Psoas muscle (tissue), 8 donors: ENCODE measurements around the gene MAGI1. TPM values are rescaled to one million over a fixed set of nuclear protein-coding genes. Genes with fewer than 3 reads are reported as not detected.
A peak's percentile ranks its signal among the peaks of the same experiment; 100 is the strongest.

Experiments
- ATAC-seq, 4 donors: fragments of 200-7000 bp; cut with Tn5 transposase; one replicate each; pipeline ENCODE4 v1.9.1; 2020; ENCODE audit warnings: moderate library complexity in 3 of 4, mild to moderate bottlenecking in 2 of 4
- DNase-seq, 2 donors: peaks; one replicate each; pipeline ENCODE4 v3.0.0-alpha.2; 2020
- H3K27ac ChIP-seq: fragments of 200-600 bp; one replicate; pipeline ENCODE4 v1.8.0; 2022
- H3K27me3 ChIP-seq, 3 donors: fragments of 200-600 bp in 1 of 3; one replicate each; pipeline versions ENCODE4 v1.6.1 to v1.8.0; 2013 to 2022; ENCODE audit warnings: low read length in 2 of 3, mild to moderate bottlenecking in 2 of 3, moderate library complexity in 1 of 3; ENCODE audit not compliant: insufficient read depth in 3 of 3
- H3K36me3 ChIP-seq, 2 donors: fragments of 200-600 bp in 1 of 2; one replicate each; pipeline versions ENCODE4 v1.6.1 to v1.8.0; 2013 to 2022; ENCODE audit warnings: low read depth in 1 of 2, mild to moderate bottlenecking in 1 of 2, moderate library complexity in 1 of 2; ENCODE audit not compliant: insufficient read depth in 1 of 2
- H3K4me1 ChIP-seq: fragments of 200-600 bp; one replicate; pipeline ENCODE4 v1.8.0; 2022
- H3K4me3 ChIP-seq: fragments of 200-600 bp; one replicate; pipeline ENCODE4 v1.8.0; 2022; ENCODE audit warnings: mild to moderate bottlenecking
- H3K9me3 ChIP-seq: fragments of 200-600 bp; one replicate; pipeline ENCODE4 v1.8.0; 2022
- WGBS, 3 donors: extraction: QIAGEN DNeasy Blood & Tissue Kit; methylation state at CpG; one replicate each; pipeline versions ENCODE4 v1.1.6 to v1.1.7; 2013; 5-methylcytosine and 5-hydroxymethylcytosine counted together
- intact Hi-C, 2 donors: fragments of 100-400 bp; cut with DNase I; formaldehyde crosslinking; loops; one replicate each; pipeline versions ENCODE4 v1.11.0 to v1.14.2; 2022
- polyA plus RNA-seq, 3 donors: library from polyadenylated mRNA; stranded (reverse); fragments of 200-250 nt; gene quantifications; one replicate each; pipeline ENCODE4 v1.2.3, GENCODE V29; 2013
- total RNA-seq, 4 donors: library from RNA; stranded (reverse); fragmentation: NEBNext Ultra II Directional in 2 of 4; extraction: Animal tissue kit (Norgen Biotek cat#: 25700) in 2 of 4; gene quantifications; one replicate each; pipeline versions ENCODE4 v1.2.1 to v1.2.4, GENCODE V29; 2021 to 2023
- TF ChIP-seq, protein P1 (sequence below): fragments of 200-600 bp; IDR thresholded peaks from one replicate; pipeline ENCODE4 v1.8.0; 2022; ENCODE audit warnings: antibody characterized with exemption
- donor health status: healthy with polysubstance abuse.
- donor health status: DM: no; HTN: no; CAD: no; lungs with moderate emphysema.
- donor health status: Bipolar disorder and iron deficiency.
- donor health status: healthy.
- donor health status: DM: yes; HTN: yes; CAD: no.
- donor health status: DM: no; HTN: no; CAD: no.
- donor health status: DM: no; HTN: no; CAD: no.
- donor health status: DM: yes; HTN: yes; CAD: no.

The MAGI1 gene
- total and polyA plus RNA-seq, 7 donors: 4.5 to 8.1 (median 6.3) TPM

DNA sequence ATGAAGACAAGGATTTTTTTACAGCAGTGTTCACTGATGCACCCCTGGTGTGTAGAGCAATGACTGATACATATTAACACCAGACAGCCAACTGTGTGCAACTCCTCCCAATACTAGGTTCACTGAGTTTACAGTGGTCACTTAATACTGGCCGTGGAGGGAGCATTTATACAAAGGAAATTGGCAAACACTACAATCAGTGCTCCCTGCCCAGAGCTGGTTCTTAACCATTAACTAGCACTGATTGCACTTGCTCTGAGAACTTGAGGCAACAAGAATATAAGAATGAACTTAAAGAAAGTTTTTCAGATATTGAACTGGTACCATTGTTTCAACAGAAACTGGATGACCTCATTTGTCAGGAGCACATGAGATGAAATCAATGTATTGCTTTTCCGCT lies 110.6 kb downstream of the MAGI1 start:
- H3K27ac ChIP-seq: no peak overlapping the region
- WGBS, 3 donors: 51 to 56% (median 55%) methylated on average over 2 of the region's 2 CpGs
- intact Hi-C loops: no loop called here
- H3K4me3 ChIP-seq: no peak overlapping the region
- no peaks in the 10 kb centered on the region for H3K9me3 ChIP-seq
- H3K4me1 ChIP-seq: peaks cover 4% of the 10 kb centered on the region
- TF ChIP-seq, protein P1, sequence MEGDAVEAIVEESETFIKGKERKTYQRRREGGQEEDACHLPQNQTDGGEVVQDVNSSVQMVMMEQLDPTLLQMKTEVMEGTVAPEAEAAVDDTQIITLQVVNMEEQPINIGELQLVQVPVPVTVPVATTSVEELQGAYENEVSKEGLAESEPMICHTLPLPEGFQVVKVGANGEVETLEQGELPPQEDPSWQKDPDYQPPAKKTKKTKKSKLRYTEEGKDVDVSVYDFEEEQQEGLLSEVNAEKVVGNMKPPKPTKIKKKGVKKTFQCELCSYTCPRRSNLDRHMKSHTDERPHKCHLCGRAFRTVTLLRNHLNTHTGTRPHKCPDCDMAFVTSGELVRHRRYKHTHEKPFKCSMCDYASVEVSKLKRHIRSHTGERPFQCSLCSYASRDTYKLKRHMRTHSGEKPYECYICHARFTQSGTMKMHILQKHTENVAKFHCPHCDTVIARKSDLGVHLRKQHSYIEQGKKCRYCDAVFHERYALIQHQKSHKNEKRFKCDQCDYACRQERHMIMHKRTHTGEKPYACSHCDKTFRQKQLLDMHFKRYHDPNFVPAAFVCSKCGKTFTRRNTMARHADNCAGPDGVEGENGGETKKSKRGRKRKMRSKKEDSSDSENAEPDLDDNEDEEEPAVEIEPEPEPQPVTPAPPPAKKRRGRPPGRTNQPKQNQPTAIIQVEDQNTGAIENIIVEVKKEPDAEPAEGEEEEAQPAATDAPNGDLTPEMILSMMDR: no peak
- no peaks in the 10 kb centered on the region for H3K27me3 ChIP-seq
- DNase-seq (no peak), ATAC-seq (no peak)
- no peaks in the 10 kb centered on the region for H3K36me3 ChIP-seq

GRCh38 chr3:65927576-65927975 lies 111.1 kb downstream of the MAGI1 start:
- intact Hi-C loops: no loop called here

DNA sequence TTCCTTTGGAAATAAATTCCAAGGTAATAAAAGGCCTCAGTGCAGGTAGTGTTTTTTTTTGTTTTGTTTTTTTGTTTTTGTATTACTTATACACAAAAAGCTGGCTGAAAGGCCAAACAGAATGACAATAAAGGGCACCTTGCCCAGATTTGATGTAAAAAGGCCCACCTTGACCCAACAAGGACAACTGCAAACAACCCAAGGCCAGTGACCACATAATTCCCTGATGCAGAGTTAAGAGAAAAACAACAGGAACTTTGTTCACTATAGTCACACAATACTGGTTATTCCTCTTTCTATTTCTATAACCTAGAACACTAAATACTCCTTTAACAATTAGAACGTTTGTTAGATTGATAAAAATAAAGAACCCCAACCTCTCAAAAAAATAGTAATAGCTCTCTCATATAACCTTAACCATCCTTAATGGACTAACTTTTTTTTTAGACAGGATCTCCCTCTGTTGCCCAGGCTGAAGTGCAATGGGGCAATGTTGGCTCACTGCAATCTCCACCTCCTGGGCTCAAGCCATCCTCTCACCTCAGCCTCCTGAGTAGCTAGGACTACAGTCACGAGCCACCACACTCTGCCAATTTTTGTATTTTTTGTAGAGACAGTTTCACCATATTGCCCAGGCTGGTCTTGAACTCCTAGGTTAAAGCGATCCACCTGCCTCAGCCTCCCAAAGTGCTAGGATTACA lies 113.3 kb downstream of the MAGI1 start:
- Histone ChIP-seq H3K27ac (no peak overlapping the region), H3K4me3 (no peak overlapping the region), H3K27me3 (no peaks in the 10 kb centered on the region), H3K4me1 (peaks cover 8% of the 10 kb centered on the region), H3K9me3 (no peaks in the 10 kb centered on the region), H3K36me3 (no peaks in the 10 kb centered on the region)
- DNase-seq: no peak
- TF ChIP-seq, protein P1: no peak
- intact Hi-C loops: no loop called here
- no peak for ATAC-seq
- 80 to 83% (median 83%) methylated on average over 3 of the region's 3 CpGs for WGBS, 3 donors

More at GRCh38 chr3:65927576-65927975, 111.1 kb downstream of the MAGI1 start:
- 95 to 100% (median 98%) methylated on average over 1 of the region's 1 CpG for WGBS, 3 donors
- H3K36me3 ChIP-seq: no peaks in the 10 kb centered on the region
- H3K27me3 ChIP-seq: no peaks in the 10 kb centered on the region
- H3K9me3 ChIP-seq: no peaks in the 10 kb centered on the region
- H3K27ac ChIP-seq: no peak overlapping the region
- no peak for DNase-seq
- H3K4me3 ChIP-seq: no peak overlapping the region
- H3K4me1 ChIP-seq: peaks cover 4% of the 10 kb centered on the region
- TF ChIP-seq, protein P1: no peak
- no peak for ATAC-seq

DNA sequence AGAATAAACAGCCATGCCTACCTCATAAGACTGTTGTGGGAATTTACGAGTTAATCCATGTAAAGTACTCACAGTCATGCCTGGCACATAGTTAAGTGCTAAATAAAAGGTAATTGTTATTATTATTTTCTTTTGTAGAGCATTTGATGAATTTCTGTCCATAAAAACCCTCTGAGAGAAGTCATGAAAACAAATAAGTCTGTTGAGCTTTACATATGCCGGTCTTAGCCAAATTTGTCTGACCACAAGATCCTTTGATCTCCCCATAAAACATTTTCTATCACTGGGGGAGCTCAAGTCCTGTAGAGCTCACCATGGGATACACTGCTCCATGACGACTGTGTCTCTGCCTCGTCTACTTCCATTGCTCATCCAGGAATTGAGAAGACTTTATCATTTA lies 114.0 kb downstream of the MAGI1 start:
- TF ChIP-seq, protein P1: no peak
- intact Hi-C loops: no loop called here
- no peak for ATAC-seq
- DNase-seq: no peak
- WGBS, 3 donors: 78 to 84% (median 81%) methylated on average over 4 of the region's 4 CpGs
- Histone ChIP-seq H3K36me3 (no peaks in the 10 kb centered on the region), H3K27me3 (no peaks in the 10 kb centered on the region), H3K27ac (no peak overlapping the region), H3K9me3 (no peaks in the 10 kb centered on the region), H3K4me3 (no peak overlapping the region), H3K4me1 (peaks cover 8% of the 10 kb centered on the region)

DNA sequence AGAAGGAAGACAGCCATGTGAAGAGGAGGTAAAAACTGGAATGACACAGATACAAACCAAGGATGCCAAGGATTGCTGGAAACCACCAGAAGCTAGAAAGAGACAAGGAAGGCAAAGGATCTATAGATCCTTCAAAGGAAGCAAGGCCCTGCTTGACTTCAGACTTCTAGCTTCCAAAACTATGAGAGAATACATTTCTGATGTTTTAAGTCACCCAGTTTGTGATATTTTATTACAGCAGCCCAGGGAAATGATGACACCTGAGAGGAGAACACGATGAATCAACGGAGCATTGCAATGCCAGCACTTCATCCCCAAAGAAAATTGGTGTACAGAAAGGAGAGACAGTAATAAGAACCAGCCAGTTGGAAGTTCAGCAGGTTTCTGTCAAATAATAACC lies 116.3 kb downstream of the MAGI1 start:
- Histone ChIP-seq H3K4me3 (no peak overlapping the region), H3K36me3 (no peaks in the 10 kb centered on the region), H3K9me3 (no peaks in the 10 kb centered on the region), H3K27ac (no peak overlapping the region), H3K4me1 (peaks cover 3% of the 10 kb centered on the region), H3K27me3 (no peaks in the 10 kb centered on the region)
- DNase-seq (no peak), ATAC-seq (peak in 3 of 4 donors; percentile 51 to 60 (median 58))
- intact Hi-C loops: no loop called here
- TF ChIP-seq, protein P1: no peak
- 16 to 58% (median 32%) methylated on average over 2 of the region's 2 CpGs for WGBS, 3 donors
